GM21367 (cell line): ENCODE measurements around the gene APBA2.

Source experiments
- ATAC-seq: cut with Tn5 transposase; IDR thresholded peaks from one replicate; pipeline ENCODE4 v1.9.1; 2021; ENCODE audit not compliant: unreplicated experiment

Gene APBA2

GRCh38 chr15:28955160-28955992, 69.6 kb downstream of the APBA2 start:
- ATAC-seq = peak; percentile 65

- ATAC-seq = no peak
These were observed 70.2 kb downstream of the APBA2 start for GRCh38 chr15:28955993-28956421.

GRCh38 chr15:28956491-28956890, 70.7 kb downstream of the APBA2 start:
- ATAC-seq = no peak

- ATAC-seq = no peak
These were observed 72.1 kb downstream of the APBA2 start for GRCh38 chr15:28957606-28958498.

GRCh38 chr15:28959326-28959725, 73.6 kb downstream of the APBA2 start:
- no peak for ATAC-seq

- no peak for ATAC-seq
These were observed 75.2 kb downstream of the APBA2 start for GRCh38 chr15:28960979-28961378.

- ATAC-seq = no peak
These were observed 75.6 kb downstream of the APBA2 start for GRCh38 chr15:28961391-28961790.

GRCh38 chr15:28962851-28963710, 77.3 kb downstream of the APBA2 start:
- no peak for ATAC-seq

- ATAC-seq = no peak
These were observed 77.9 kb downstream of the APBA2 start for GRCh38 chr15:28963711-28964081.

- ATAC-seq = no peak
These were observed 78.3 kb downstream of the APBA2 start for GRCh38 chr15:28964098-28964497.

- ATAC-seq = no peak
These were observed 81.3 kb downstream of the APBA2 start for GRCh38 chr15:28967066-28967465.

- ATAC-seq = no peak
These were observed 82.2 kb downstream of the APBA2 start for GRCh38 chr15:28967990-28968389.

- no peak for ATAC-seq
These were observed 83.8 kb downstream of the APBA2 start for GRCh38 chr15:28969511-28970085.

GRCh38 chr15:28974142-28974541, 88.4 kb downstream of the APBA2 start:
- no peak for ATAC-seq

- no peak for ATAC-seq
These were observed 90.0 kb downstream of the APBA2 start for GRCh38 chr15:28975766-28976179.

- no peak for ATAC-seq
These were observed 91.7 kb downstream of the APBA2 start for GRCh38 chr15:28977377-28978010.

- ATAC-seq = no peak
These were observed 92.2 kb downstream of the APBA2 start for GRCh38 chr15:28978011-28978378.

- no peak for ATAC-seq
These were observed 92.9 kb downstream of the APBA2 start for GRCh38 chr15:28978661-28979060.

GRCh38 chr15:28979208-28979841, 93.6 kb downstream of the APBA2 start:
- ATAC-seq = no peak
